GM18951 (cell line): ENCODE measurements around the gene PDS5B.

Experiments
- POLR2A ChIP-seq: IDR thresholded peaks from 4 replicates; pipeline ENCODE4 v1.6.1; 2011; ENCODE audit warnings: mild to moderate bottlenecking; ENCODE audit not compliant: insufficient read length, insufficient read depth; ENCODE audit errors: extremely low read depth
- in situ Hi-C: fragments of 300-500 bp; cut with MboI; formaldehyde crosslinking; loops from one replicate; pipeline ENCODE4 v1.12.0; 2022; ENCODE audit warnings: low sequenced_read_pairs, mixed read lengths, inconsistent platforms; ENCODE audit not compliant: unreplicated experiment

Gene PDS5B

GRCh38 chr13:32734511-32734910 lies 148.3 kb downstream of the PDS5B start:
- in situ Hi-C loops: no loop called here
- no peak for TF ChIP-seq POLR2A

- in situ Hi-C loops: no loop called here
- no peak for TF ChIP-seq POLR2A
These were observed 149.6 kb downstream of the PDS5B start for GRCh38 chr13:32735859-32736258.

- no peak for TF ChIP-seq POLR2A
- in situ Hi-C loops: no loop called here
These were observed 150.4 kb downstream of the PDS5B start for GRCh38 chr13:32736648-32737047.

- TF ChIP-seq POLR2A: no peak
- in situ Hi-C loops: no loop called here
These were observed 150.9 kb downstream of the PDS5B start for GRCh38 chr13:32737111-32737571.

- no peak for TF ChIP-seq POLR2A
These were observed 151.4 kb downstream of the PDS5B start for GRCh38 chr13:32737679-32738078.

GRCh38 chr13:32745509-32745908 lies 159.3 kb downstream of the PDS5B start:
- in situ Hi-C loops: no loop called here
- TF ChIP-seq POLR2A: no peak

More at GRCh38 chr13:32737679-32738078, 151.4 kb downstream of the PDS5B start:
- in situ Hi-C loops: no loop called here

GRCh38 chr13:32746474-32746873 lies 160.2 kb downstream of the PDS5B start:
- in situ Hi-C loops: no loop called here
- TF ChIP-seq POLR2A: no peak

GRCh38 chr13:32748305-32748704 lies 162.1 kb downstream of the PDS5B start:
- in situ Hi-C loops: no loop called here
- TF ChIP-seq POLR2A: no peak

- in situ Hi-C loops: no loop called here
- no peak for TF ChIP-seq POLR2A
These were observed 165.1 kb downstream of the PDS5B start for GRCh38 chr13:32751340-32751739.

GRCh38 chr13:32752311-32752710 lies 166.1 kb downstream of the PDS5B start:
- in situ Hi-C loops: no loop called here
- no peak for TF ChIP-seq POLR2A

- no peak for TF ChIP-seq POLR2A
- in situ Hi-C loops: no loop called here
These were observed 166.8 kb downstream of the PDS5B start for GRCh38 chr13:32752997-32753606.

- in situ Hi-C loops: no loop called here
These were observed 167.9 kb downstream of the PDS5B start for GRCh38 chr13:32754179-32754578.

GRCh38 chr13:32759152-32759551 lies 172.9 kb downstream of the PDS5B start:
- in situ Hi-C loops: no loop called here
- no peak for TF ChIP-seq POLR2A

More at GRCh38 chr13:32754179-32754578, 167.9 kb downstream of the PDS5B start:
- TF ChIP-seq POLR2A: no peak

GRCh38 chr13:32761472-32761871 lies 175.2 kb downstream of the PDS5B start:
- in situ Hi-C loops: no loop called here

More at GRCh38 chr13:32761472-32761871, 175.2 kb downstream of the PDS5B start:
- TF ChIP-seq POLR2A: no peak
